ENCODE data around the gene PDE8A.

DNA sequence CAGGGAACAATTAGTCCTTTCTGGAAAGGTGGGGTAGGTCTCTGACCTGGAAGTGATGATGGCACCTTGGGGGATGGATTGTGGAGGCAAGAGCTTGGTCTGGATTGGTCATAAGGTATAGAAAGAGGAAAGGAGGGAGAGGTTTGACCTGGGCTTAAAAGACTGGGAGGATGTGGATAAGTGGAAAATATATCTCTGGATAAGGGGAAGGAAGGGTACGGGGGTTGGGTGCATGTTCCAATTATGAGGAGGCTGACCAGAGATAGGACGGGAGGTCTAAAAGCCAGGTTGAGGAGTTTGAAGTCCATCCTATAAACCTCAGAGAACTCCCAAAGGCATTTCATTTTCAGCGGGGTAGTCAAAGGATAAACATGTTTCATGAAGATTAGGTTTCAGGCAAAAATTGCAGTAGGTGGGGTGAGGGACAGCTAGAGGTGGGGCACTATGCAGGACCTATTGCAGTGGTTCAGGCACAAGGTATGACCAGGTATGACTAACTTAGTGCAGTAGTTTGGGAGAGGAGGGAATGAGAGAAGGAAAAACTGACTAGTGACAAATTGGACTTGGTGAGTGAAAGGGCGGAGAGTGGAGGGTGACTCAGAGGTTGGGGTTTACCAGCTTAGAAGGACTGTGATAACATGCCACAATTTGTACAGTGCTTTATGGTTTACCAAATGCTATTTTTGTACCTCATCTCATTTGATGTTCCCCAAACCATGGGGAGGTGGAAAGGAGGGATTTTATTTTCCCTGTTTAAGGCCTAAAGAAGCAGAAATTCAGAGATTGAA, 10.7 kb downstream of the PDE8A start:
- no peak for TF ChIP-seq CTCF (conservative IDR thresholded peaks at IDR 0.05 in 1 of 2, IDR thresholded peaks at IDR 0.05 in 1 of 2; ENCODE audit: low read depth in 1 of 2, low read length in 2 of 2)
- TF ChIP-seq EZH2 (IDR thresholded peaks at IDR 0.05; ENCODE audit: low read length, missing control alignments) = no peak
